HEK293 (cell line): ENCODE results near the gene NEMP1.
A peak's percentile ranks its signal among the peaks of the same experiment; 100 is the strongest.

Source experiments
- EGR2 ChIP-seq: fragments of 450-650 bp; formaldehyde crosslinking; IDR thresholded peaks from 2 replicates; pipeline ENCODE4 v1.5.1; 2016; ENCODE audit warnings: low read depth, missing biosample characterization, missing genetic modification characterization
- KLF1 ChIP-seq: fragments of 450-650 bp; formaldehyde crosslinking; IDR thresholded peaks from 2 replicates; pipeline ENCODE4 v1.5.1; 2016; ENCODE audit warnings: missing biosample characterization, missing genetic modification characterization
- KLF10 ChIP-seq: fragments of 450-650 bp; IDR thresholded peaks from 2 replicates; pipeline ENCODE4 v1.5.1; 2018; ENCODE audit warnings: missing biosample characterization, mild to moderate bottlenecking, missing genetic modification characterization
- KLF7 ChIP-seq: fragments of 450-650 bp; formaldehyde crosslinking; IDR thresholded peaks from 2 replicates; pipeline ENCODE4 v1.5.1; 2016; ENCODE audit warnings: missing biosample characterization, missing genetic modification characterization, borderline replicate concordance
- MZF1 ChIP-seq: fragments of 450-650 bp; formaldehyde crosslinking; IDR thresholded peaks from 2 replicates; pipeline ENCODE4 v1.5.1; 2017; ENCODE audit warnings: missing biosample characterization, missing genetic modification characterization, borderline replicate concordance
- OSR2 ChIP-seq: fragments of 450-650 bp; formaldehyde crosslinking; IDR thresholded peaks from 2 replicates; pipeline ENCODE4 v1.5.1; 2016; ENCODE audit warnings: missing biosample characterization, missing genetic modification characterization
- PRDM1 ChIP-seq: fragments of 450-650 bp; formaldehyde crosslinking; IDR thresholded peaks from 2 replicates; pipeline ENCODE4; 2016; ENCODE audit warnings: missing biosample characterization, missing genetic modification characterization
- SP2 ChIP-seq: fragments of 450-650 bp; formaldehyde crosslinking; IDR thresholded peaks from 2 replicates; pipeline ENCODE4 v1.5.1; 2016; ENCODE audit warnings: missing biosample characterization, missing genetic modification characterization
- YY1 ChIP-seq: fragments of 450-650 bp; formaldehyde crosslinking; IDR thresholded peaks from 2 replicates; pipeline ENCODE4 v1.5.1; 2018; ENCODE audit warnings: missing biosample characterization, missing genetic modification characterization
- ZBTB7A ChIP-seq: fragments of 450-650 bp; formaldehyde crosslinking; IDR thresholded peaks from 2 replicates; pipeline ENCODE4 v1.5.1; 2016; ENCODE audit warnings: low read depth, missing biosample characterization, missing genetic modification characterization
- ZFP37 ChIP-seq: fragments of 450-650 bp; formaldehyde crosslinking; IDR thresholded peaks from 2 replicates; pipeline ENCODE4 v1.5.1; 2016; ENCODE audit warnings: missing biosample characterization, missing genetic modification characterization
- ZFP69B ChIP-seq: fragments of 450-650 bp; formaldehyde crosslinking; IDR thresholded peaks from 2 replicates; pipeline ENCODE4 v1.5.1; 2016; ENCODE audit warnings: missing biosample characterization, missing genetic modification characterization
- ZNF133 ChIP-seq: fragments of 450-650 bp; formaldehyde crosslinking; IDR thresholded peaks from 2 replicates; pipeline ENCODE4 v1.5.1; 2016; ENCODE audit warnings: missing biosample characterization, missing genetic modification characterization
- ZNF24 ChIP-seq: fragments of 450-650 bp; formaldehyde crosslinking; IDR thresholded peaks from 2 replicates; pipeline ENCODE4 v1.5.1; 2016; ENCODE audit warnings: missing biosample characterization, missing genetic modification characterization
- ZNF266 ChIP-seq: fragments of 450-650 bp; formaldehyde crosslinking; IDR thresholded peaks from 2 replicates; pipeline ENCODE4 v1.5.1; 2016; ENCODE audit warnings: missing biosample characterization, missing genetic modification characterization, low read depth
- ZNF324 ChIP-seq: fragments of 450-650 bp; formaldehyde crosslinking; IDR thresholded peaks from 2 replicates; pipeline ENCODE4 v1.5.1; 2016; ENCODE audit warnings: missing biosample characterization, missing genetic modification characterization
- ZNF366 ChIP-seq: fragments of 450-650 bp; formaldehyde crosslinking; conservative IDR thresholded peaks from 2 replicates; pipeline ENCODE4 v1.5.1; 2016; ENCODE audit warnings: missing biosample characterization, missing genetic modification characterization
- ZNF391 ChIP-seq: fragments of 450-650 bp; formaldehyde crosslinking; IDR thresholded peaks from 2 replicates; pipeline ENCODE4 v1.5.1; 2016; ENCODE audit warnings: low read depth, missing biosample characterization, missing genetic modification characterization, borderline replicate concordance
- ZNF544 ChIP-seq: fragments of 450-650 bp; formaldehyde crosslinking; IDR thresholded peaks from 2 replicates; pipeline ENCODE4 v1.5.0; 2017; ENCODE audit warnings: missing biosample characterization, missing genetic modification characterization
- ZNF664 ChIP-seq: fragments of 450-650 bp; formaldehyde crosslinking; IDR thresholded peaks from 2 replicates; pipeline ENCODE4 v1.5.1; 2016; ENCODE audit warnings: missing biosample characterization, missing genetic modification characterization
- ZNF677 ChIP-seq: fragments of 450-650 bp; IDR thresholded peaks from 2 replicates; pipeline ENCODE4 v1.5.0; 2018; ENCODE audit warnings: missing biosample characterization, mild to moderate bottlenecking, missing genetic modification characterization, moderate library complexity
- ZSCAN30 ChIP-seq: fragments of 450-650 bp; IDR thresholded peaks from 2 replicates; pipeline ENCODE4 v1.5.1; 2018; ENCODE audit warnings: missing biosample characterization, mild to moderate bottlenecking, missing genetic modification characterization, moderate library complexity
- TF ChIP-seq, protein P1 (sequence below): fragments of 450-650 bp; formaldehyde crosslinking; IDR thresholded peaks from 2 replicates; pipeline ENCODE4 v1.5.1; 2016; ENCODE audit warnings: missing biosample characterization, missing genetic modification characterization
- TF ChIP-seq, protein P2 (sequence below): fragments of 450-650 bp; formaldehyde crosslinking; IDR thresholded peaks from 2 replicates; pipeline ENCODE4 v1.5.1; 2017; ENCODE audit warnings: missing biosample characterization, missing genetic modification characterization
- TF ChIP-seq, protein P3 (sequence below): fragments of 450-650 bp; formaldehyde crosslinking; conservative IDR thresholded peaks from 2 replicates; pipeline ENCODE4 v1.5.1; 2016; ENCODE audit warnings: low read depth, missing biosample characterization, missing genetic modification characterization
- TF ChIP-seq, protein P4 (sequence below): fragments of 450-650 bp; formaldehyde crosslinking; IDR thresholded peaks from 2 replicates; pipeline ENCODE4 v1.5.1; 2016; ENCODE audit warnings: missing biosample characterization, missing genetic modification characterization
- TF ChIP-seq, protein P5 (sequence below): IDR thresholded peaks from 2 replicates; pipeline ENCODE4 v1.6.1; 2011; ENCODE audit warnings: mild to moderate bottlenecking, low read depth, low read length, borderline replicate concordance

Gene NEMP1

DNA sequence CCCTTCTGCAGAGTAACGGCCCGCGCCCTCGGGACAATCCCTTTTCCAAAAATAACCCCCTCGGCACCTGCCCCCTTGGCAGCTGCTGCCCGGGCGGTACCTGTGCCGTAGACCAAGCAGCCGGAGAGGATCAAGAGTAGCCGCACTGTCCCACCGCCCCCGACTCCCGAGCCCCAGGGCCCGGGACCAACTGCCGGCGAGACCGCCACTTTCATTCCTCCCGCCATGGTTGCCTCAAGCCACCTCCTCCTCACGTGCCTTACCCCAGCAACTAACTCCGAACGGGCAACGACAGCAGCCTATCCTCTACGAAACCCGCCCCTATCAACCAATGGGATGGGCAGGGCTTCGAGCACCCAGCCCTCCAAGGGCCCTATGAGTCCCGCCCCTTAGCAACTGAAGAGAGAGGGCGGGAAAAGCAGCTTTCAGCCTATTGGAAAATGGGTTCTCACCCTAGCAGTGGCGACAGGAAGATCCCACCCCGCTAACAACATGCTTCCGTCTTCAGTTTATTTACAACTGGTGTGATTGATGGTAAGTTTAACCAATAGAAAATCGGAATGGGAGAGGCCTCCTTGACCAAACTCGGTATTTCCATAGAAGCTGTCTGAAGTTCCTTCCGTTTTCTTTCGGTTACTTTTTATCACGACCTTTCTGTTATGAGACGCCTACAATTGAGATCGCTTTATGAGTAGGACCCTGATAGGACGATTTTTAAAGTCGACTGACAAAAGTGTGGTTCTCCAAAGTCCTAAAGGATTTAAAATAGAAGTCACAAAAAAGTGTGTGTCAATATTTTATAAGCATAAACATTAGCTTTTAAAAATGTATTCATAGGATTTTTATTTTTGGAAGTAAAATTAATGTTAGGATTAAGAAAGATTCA lies at the start of gene NEMP1 (continued):
- TF ChIP-seq KLF7 (tag by site-specific recombination) (peak; percentile 91), ZNF664 (tag by site-specific recombination) (no peak), KLF10 (tag by site-specific recombination) (peak; percentile 44; the same call in 1 of the 2 replicates), ZBTB7A (tag by site-specific recombination) (0 out of 2 replicates have a peak, but pooled peaks have one; percentile 56), KLF1 (tag by site-specific recombination) (peak; percentile 64), ZNF366 (peak; percentile 59; the same call in 1 of the 2 replicates), ZNF324 (peak; percentile 70; the same call in 1 of the 2 replicates), ZNF677 (tag by site-specific recombination) (no peak), SP2 (tag by site-specific recombination) (peak; percentile 99), ZNF391 (tag by site-specific recombination) (peak; percentile 76; the same call in 1 of the 2 replicates), YY1 (tag by site-specific recombination) (peak; percentile 77), ZFP69B (peak; percentile 39; the same call in 1 of the 2 replicates), ZNF544 (tag by site-specific recombination) (no peak), ZFP37 (peak; percentile 14; the same call in 1 of the 2 replicates), ZNF133 (tag by site-specific recombination) (no peak), ZNF266 (tag by site-specific recombination) (no peak), ZNF24 (tag by site-specific recombination) (peak; percentile 47; the same call in 1 of the 2 replicates), ZSCAN30 (peak; percentile 80), MZF1 (tag by site-specific recombination) (no peak), PRDM1 (peak; percentile 29), OSR2 (tag by site-specific recombination) (0 out of 2 replicates have a peak, but pooled peaks have one; percentile 19), EGR2 (tag by site-specific recombination) (peak; percentile 57; the same call in 1 of the 2 replicates)
- TF ChIP-seq, protein P1, sequence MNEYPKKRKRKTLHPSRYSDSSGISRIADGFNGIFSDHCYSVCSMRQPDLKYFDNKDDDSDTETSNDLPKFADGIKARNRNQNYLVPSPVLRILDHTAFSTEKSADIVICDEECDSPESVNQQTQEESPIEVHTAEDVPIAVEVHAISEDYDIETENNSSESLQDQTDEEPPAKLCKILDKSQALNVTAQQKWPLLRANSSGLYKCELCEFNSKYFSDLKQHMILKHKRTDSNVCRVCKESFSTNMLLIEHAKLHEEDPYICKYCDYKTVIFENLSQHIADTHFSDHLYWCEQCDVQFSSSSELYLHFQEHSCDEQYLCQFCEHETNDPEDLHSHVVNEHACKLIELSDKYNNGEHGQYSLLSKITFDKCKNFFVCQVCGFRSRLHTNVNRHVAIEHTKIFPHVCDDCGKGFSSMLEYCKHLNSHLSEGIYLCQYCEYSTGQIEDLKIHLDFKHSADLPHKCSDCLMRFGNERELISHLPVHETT (tag by site-specific recombination): peak; percentile 50; the same call in 1 of the 2 replicates
- TF ChIP-seq, protein P2, sequence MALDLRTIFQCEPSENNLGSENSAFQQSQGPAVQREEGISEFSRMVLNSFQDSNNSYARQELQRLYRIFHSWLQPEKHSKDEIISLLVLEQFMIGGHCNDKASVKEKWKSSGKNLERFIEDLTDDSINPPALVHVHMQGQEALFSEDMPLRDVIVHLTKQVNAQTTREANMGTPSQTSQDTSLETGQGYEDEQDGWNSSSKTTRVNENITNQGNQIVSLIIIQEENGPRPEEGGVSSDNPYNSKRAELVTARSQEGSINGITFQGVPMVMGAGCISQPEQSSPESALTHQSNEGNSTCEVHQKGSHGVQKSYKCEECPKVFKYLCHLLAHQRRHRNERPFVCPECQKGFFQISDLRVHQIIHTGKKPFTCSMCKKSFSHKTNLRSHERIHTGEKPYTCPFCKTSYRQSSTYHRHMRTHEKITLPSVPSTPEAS (tag by site-specific recombination): peak; percentile 28; the same call in 1 of the 2 replicates
- TF ChIP-seq, protein P3, sequence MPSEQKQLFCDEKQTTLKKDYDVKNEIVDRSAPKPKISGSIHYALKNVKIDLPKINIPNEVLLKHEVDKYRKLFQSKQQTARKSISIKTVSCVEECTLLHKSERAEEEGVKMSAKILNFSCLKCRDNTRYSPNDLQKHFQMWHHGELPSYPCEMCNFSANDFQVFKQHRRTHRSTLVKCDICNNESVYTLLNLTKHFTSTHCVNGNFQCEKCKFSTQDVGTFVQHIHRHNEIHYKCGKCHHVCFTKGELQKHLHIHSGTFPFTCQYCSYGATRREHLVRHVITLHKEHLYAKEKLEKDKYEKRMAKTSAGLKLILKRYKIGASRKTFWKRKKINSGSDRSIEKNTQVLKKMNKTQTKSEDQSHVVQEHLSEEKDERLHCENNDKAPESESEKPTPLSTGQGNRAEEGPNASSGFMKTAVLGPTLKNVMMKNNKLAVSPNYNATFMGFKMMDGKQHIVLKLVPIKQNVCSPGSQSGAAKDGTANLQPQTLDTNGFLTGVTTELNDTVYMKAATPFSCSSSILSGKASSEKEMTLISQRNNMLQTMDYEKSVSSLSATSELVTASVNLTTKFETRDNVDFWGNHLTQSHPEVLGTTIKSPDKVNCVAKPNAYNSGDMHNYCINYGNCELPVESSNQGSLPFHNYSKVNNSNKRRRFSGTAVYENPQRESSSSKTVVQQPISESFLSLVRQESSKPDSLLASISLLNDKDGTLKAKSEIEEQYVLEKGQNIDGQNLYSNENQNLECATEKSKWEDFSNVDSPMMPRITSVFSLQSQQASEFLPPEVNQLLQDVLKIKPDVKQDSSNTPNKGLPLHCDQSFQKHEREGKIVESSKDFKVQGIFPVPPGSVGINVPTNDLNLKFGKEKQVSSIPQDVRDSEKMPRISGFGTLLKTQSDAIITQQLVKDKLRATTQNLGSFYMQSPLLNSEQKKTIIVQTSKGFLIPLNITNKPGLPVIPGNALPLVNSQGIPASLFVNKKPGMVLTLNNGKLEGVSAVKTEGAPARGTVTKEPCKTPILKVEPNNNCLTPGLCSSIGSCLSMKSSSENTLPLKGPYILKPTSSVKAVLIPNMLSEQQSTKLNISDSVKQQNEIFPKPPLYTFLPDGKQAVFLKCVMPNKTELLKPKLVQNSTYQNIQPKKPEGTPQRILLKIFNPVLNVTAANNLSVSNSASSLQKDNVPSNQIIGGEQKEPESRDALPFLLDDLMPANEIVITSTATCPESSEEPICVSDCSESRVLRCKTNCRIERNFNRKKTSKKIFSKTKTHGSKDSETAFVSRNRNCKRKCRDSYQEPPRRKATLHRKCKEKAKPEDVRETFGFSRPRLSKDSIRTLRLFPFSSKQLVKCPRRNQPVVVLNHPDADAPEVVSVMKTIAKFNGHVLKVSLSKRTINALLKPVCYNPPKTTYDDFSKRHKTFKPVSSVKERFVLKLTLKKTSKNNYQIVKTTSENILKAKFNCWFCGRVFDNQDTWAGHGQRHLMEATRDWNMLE (tag by site-specific recombination): peak; percentile 68
- TF ChIP-seq, protein P4, sequence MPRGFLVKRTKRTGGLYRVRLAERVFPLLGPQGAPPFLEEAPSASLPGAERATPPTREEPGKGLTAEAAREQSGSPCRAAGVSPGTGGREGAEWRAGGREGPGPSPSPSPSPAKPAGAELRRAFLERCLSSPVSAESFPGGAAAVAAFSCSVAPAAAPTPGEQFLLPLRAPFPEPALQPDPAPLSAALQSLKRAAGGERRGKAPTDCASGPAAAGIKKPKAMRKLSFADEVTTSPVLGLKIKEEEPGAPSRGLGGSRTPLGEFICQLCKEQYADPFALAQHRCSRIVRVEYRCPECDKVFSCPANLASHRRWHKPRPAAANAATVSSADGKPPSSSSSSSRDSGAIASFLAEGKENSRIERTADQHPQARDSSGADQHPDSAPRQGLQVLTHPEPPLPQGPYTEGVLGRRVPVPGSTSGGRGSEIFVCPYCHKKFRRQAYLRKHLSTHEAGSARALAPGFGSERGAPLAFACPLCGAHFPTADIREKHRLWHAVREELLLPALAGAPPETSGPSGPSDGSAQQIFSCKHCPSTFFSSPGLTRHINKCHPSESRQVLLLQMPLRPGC (tag by site-specific recombination): peak; percentile 60; the same call in 1 of the 2 replicates
- TF ChIP-seq, protein P5, sequence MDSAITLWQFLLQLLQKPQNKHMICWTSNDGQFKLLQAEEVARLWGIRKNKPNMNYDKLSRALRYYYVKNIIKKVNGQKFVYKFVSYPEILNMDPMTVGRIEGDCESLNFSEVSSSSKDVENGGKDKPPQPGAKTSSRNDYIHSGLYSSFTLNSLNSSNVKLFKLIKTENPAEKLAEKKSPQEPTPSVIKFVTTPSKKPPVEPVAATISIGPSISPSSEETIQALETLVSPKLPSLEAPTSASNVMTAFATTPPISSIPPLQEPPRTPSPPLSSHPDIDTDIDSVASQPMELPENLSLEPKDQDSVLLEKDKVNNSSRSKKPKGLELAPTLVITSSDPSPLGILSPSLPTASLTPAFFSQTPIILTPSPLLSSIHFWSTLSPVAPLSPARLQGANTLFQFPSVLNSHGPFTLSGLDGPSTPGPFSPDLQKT: peak; percentile 69
